ENCODE data around the gene GGA2. TPM values are rescaled to one million over a fixed set of nuclear protein-coding genes. Genes with fewer than 3 reads are reported as not detected.

Gene GGA2
- total RNA-seq, 1 donor from 2014 or later = 93.4 TPM

DNA sequence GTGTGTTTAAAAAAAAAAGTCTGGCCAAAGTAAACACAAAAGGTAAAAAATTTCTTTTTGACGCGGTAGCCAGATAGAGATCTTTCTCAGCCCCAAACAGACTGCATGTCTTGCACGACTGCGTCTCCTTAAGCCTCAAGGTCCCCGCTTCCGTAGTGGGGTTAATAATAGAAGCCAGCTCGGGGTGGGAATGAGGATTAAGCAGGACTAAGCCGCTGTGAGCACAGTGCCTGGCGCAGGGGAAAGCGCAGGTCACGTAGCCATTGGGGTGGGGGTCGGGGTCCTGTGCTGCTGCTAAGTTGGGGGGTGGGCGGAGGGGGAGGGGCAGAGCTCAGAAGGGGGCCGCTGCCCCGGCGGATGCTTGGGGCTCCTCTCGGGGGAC is 521 bp downstream of the GGA2 start:
- peak overlapping the region; percentile 83 for H3K27ac Mint-ChIP-seq (ENCODE audit: unreplicated experiment)
- H3K27me3 Mint-ChIP-seq (ENCODE audit: low read depth) = no peaks in the 10 kb centered on the region
- H3K9me3 Mint-ChIP-seq = no peaks in the 10 kb centered on the region
- H3K36me3 Mint-ChIP-seq (ENCODE audit: low read depth) = peaks cover 3% of the 10 kb centered on the region
- peaks cover 39% of the 10 kb centered on the region for H3K4me1 Mint-ChIP-seq
- H3K4me3 Mint-ChIP-seq = peak overlapping the region; percentile 92
- TF ChIP-seq, protein P1, sequence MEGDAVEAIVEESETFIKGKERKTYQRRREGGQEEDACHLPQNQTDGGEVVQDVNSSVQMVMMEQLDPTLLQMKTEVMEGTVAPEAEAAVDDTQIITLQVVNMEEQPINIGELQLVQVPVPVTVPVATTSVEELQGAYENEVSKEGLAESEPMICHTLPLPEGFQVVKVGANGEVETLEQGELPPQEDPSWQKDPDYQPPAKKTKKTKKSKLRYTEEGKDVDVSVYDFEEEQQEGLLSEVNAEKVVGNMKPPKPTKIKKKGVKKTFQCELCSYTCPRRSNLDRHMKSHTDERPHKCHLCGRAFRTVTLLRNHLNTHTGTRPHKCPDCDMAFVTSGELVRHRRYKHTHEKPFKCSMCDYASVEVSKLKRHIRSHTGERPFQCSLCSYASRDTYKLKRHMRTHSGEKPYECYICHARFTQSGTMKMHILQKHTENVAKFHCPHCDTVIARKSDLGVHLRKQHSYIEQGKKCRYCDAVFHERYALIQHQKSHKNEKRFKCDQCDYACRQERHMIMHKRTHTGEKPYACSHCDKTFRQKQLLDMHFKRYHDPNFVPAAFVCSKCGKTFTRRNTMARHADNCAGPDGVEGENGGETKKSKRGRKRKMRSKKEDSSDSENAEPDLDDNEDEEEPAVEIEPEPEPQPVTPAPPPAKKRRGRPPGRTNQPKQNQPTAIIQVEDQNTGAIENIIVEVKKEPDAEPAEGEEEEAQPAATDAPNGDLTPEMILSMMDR (conservative IDR thresholded peaks at IDR 0.05) = no peak
- DNase-seq (ENCODE audit: low read depth, low spot score) = peak; percentile 5

DNA sequence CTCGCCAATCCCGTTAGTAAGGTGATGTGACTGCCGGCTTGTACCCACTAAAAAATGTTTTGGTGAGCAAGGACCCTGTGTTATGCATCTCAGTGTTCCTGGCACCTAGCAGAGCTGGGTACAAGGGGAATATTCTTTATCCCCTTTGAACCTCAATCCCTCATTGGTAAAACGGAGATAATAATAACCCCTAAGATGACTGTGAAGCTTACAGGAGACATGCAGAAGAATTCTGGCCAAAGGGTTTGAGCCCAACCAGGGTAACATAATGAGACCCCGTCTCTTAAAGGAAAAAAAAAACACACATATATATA is 896 bp downstream of the GGA2 start:
- no peak for DNase-seq (ENCODE audit: low read depth, low spot score)
- no peaks in the 10 kb centered on the region for H3K9me3 Mint-ChIP-seq
- H3K4me3 Mint-ChIP-seq = peak overlapping the region; percentile 92
- peaks cover 42% of the 10 kb centered on the region for H3K4me1 Mint-ChIP-seq
- H3K36me3 Mint-ChIP-seq (ENCODE audit: low read depth) = peaks cover 3% of the 10 kb centered on the region
- TF ChIP-seq, protein P1 (conservative IDR thresholded peaks at IDR 0.05) = no peak
- no peak overlapping the region for H3K27ac Mint-ChIP-seq (ENCODE audit: unreplicated experiment)
- no peaks in the 10 kb centered on the region for H3K27me3 Mint-ChIP-seq (ENCODE audit: low read depth)

DNA sequence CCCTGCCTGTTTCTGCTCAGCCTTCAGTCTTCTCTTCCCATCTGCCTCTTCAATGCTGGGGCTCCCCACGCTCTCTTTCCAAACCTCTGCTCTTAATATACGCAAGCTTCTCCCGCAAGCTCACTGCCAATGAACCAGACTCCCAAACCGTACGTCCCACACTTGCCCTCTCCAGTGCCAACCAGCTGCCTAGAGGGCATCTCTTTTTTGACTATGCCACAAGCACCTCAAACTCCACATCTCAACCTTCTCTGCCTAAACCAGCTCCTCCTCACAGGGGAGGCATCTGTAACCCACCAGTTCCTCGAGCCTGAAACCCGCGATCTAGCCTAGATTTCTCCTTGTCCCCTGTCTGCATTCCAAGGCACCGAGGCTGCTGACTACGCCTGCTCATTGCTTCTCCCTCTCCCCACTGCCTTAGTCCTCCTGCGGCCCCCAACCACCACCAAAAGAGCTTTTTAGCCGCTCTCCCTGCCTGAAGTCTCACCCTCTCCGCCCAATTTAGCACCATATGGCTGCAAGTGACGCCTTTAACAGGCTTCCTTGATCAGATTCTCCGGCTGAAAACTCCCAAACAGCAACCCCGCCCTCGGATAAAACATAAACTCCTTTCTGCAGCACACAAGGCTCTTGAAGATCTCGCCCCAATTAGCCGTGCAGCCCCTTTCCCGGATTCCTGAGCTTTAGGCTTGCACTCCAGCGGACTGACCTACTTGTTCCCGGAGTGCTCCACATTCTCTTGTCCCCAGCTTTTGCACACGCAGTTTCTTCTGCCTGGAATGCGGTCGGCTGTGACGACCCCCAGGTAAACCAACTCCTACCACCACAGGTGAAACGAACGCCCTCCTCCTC is 1.5 kb downstream of the GGA2 start:
- TF ChIP-seq, protein P1 (conservative IDR thresholded peaks at IDR 0.05) = no peak
- H3K36me3 Mint-ChIP-seq (ENCODE audit: low read depth) = peaks cover 3% of the 10 kb centered on the region
- no peaks in the 10 kb centered on the region for H3K27me3 Mint-ChIP-seq (ENCODE audit: low read depth)
- DNase-seq (ENCODE audit: low read depth, low spot score) = peak; percentile 2
- no peak overlapping the region for H3K27ac Mint-ChIP-seq (ENCODE audit: unreplicated experiment)
- H3K9me3 Mint-ChIP-seq = no peaks in the 10 kb centered on the region
- H3K4me3 Mint-ChIP-seq = peak overlapping the region; percentile 92
- H3K4me1 Mint-ChIP-seq = peaks cover 46% of the 10 kb centered on the region

DNA sequence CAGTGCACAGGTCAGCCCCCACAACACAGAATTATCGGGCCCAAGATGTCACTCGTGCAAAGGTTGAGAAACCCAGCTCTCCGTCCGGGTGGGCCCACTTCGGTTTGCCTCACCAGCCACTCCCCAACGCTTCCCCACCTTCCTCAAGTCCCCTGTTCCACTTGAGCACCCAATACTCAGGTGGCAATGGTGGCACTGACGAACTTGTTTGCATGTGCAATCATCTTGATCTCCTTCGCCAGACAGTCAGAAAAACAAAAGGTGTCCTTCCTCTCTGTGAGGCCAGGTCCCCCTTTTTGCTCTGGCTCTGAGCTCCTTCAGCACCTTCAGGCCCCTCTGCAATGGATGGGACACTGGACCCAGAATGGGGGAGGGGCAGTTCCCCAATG is 3.7 kb downstream of the GGA2 start:
- no peaks in the 10 kb centered on the region for H3K27me3 Mint-ChIP-seq (ENCODE audit: low read depth)
- H3K36me3 Mint-ChIP-seq (ENCODE audit: low read depth) = peaks cover 3% of the 10 kb centered on the region
- peak overlapping the region; percentile 84 for H3K27ac Mint-ChIP-seq (ENCODE audit: unreplicated experiment)
- peak overlapping the region; percentile 76 for H3K4me3 Mint-ChIP-seq
- DNase-seq (ENCODE audit: low read depth, low spot score) = no peak
- H3K9me3 Mint-ChIP-seq = no peaks in the 10 kb centered on the region
- H3K4me1 Mint-ChIP-seq = peaks cover 49% of the 10 kb centered on the region
- TF ChIP-seq, protein P1 (conservative IDR thresholded peaks at IDR 0.05) = no peak

DNA sequence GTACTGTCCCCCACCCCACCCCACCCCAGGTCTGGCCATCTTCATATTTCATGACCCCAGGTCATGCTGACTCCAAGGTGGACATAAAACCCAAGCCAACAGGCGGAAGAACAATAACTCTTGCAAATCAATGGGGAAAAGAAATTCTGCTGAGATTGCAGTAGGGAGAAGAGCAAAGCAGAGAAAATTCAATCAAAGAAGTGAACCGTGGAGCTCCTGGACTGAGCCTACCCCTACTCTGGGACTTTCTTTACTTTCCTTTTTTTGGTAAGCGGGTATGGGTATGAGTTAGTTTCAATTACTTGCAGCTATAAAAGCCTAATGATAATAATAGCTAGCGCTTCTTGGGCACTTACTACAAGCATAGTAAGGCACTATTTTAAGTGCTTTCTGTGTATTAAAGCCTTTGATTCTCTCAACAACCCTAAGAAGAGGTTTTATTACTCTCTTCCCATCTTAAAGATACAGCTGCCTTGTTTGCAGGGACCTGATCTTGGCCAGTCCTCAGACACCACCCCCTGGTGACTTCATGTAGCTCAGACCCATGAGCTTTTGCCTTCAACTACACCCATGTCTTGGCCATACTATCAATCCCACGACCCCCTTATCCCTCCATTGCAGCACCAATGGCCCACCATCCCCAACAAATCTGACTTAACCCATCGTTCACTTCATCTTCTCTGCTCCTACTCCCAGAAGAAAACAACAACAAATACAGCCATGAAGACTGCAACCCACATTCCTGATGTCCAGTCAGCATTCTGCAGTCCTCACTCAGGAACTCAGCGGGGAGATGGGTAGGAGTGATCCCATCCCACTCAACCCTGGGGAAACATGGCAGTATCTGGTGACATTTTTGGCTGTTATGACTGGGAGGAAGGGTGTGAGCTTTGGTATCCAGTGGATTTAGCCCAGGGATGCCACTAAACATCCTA is 4.4 kb downstream of the GGA2 start:
- TF ChIP-seq, protein P1 (conservative IDR thresholded peaks at IDR 0.05) = no peak
- peaks cover 49% of the 10 kb centered on the region for H3K4me1 Mint-ChIP-seq
- no peaks in the 10 kb centered on the region for H3K27me3 Mint-ChIP-seq (ENCODE audit: low read depth)
- peaks cover 3% of the 10 kb centered on the region for H3K36me3 Mint-ChIP-seq (ENCODE audit: low read depth)
- H3K9me3 Mint-ChIP-seq = no peaks in the 10 kb centered on the region
- no peak for DNase-seq (ENCODE audit: low read depth, low spot score)
- peak overlapping the region; percentile 76 for H3K4me3 Mint-ChIP-seq
- peak overlapping the region; percentile 84 for H3K27ac Mint-ChIP-seq (ENCODE audit: unreplicated experiment)
